ENCODE results near the gene C19orf73.
A peak's percentile ranks its signal among the peaks of the same experiment; 100 is the strongest.
"Not testable (repeated sequence)": the region's sequence is repeated elsewhere in the genome, so short reads cannot be mapped to it uniquely, and the experiment has no call there.

C19orf73 gene

GRCh38 chr19:49101160-49101559 lies 17.8 kb downstream of the C19orf73 start:
- no peak for DNase-seq (ENCODE audit: low read depth in 2 of 2)

DNA sequence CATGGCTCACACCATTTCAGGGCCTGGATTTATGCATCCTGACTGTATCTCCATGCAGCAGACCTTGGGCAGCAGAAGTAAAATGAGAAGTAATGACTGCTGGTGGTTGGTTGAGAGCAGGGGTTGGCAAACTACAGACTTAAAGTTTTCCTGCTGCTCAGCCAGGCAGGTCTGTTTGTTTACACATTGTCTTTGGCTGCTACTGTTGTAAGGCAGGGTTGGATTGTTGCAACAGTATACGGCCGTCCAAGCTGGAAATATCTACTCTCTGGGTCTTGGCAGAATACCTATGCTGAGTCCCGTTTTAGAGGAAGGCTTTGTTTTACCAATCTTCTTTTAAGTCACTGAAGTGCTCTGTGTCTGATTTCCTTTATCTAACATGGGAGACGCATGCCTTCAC lies 20.1 kb downstream of the C19orf73 start:
- no peak for DNase-seq (ENCODE audit: low read depth in 2 of 2)

GRCh38 chr19:49097453-49098288 lies 21.3 kb downstream of the C19orf73 start:
- DNase-seq (ENCODE audit: low read depth in 2 of 2), result peak; percentile 38 to 55

DNA sequence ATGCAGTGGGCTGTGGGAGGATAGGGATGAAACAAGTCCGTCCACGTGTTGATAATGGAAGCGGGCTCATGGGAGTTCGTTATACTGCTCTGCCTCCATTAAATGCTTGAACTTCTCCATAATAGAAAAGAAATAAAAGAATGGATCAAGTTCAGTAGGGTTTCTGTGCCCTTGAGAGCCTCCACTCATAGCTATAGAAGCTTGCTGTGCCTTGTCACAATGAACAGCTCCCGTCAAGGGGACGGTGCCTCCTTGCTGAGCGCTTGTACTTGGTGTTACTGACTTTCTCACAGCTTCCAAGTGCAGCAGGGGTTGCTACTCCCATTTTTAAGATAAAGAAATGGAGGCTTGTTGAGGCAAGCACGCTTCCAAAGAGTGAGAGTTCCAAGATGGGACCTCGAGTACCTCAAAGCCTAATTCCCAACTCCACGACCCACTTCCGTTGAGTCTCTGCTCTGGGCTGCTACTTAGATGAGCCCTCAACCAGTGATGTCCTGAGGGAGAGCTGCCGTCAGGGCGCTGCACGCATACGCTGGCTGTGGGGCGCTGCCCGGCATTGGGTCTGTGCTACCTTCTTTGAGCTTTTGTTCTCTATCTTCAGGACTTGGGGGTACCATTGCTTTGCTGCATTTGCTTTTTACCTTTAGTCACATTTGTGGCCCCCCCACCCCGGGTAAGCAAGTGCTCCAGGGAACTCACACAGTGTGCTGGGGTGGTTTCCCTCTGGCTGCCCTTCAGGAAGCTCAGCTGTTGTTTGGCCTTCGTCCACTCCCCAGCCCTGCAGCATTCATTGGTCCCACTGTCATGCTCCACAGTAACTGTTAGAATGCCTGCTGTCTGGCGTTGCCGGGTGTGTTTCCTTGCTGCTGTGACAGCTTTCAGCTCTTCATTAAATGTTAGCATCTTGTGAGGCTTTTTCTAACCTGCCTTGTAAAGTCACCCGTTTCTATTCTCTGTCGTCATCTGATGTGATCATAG lies 24.1 kb downstream of the C19orf73 start:
- no peak for DNase-seq (ENCODE audit: low read depth in 2 of 2)

- DNase-seq (ENCODE audit: low read depth in 2 of 2), result no peak
Observed at GRCh38 chr19:49092686-49093085, 26.3 kb downstream of the C19orf73 start.

DNA sequence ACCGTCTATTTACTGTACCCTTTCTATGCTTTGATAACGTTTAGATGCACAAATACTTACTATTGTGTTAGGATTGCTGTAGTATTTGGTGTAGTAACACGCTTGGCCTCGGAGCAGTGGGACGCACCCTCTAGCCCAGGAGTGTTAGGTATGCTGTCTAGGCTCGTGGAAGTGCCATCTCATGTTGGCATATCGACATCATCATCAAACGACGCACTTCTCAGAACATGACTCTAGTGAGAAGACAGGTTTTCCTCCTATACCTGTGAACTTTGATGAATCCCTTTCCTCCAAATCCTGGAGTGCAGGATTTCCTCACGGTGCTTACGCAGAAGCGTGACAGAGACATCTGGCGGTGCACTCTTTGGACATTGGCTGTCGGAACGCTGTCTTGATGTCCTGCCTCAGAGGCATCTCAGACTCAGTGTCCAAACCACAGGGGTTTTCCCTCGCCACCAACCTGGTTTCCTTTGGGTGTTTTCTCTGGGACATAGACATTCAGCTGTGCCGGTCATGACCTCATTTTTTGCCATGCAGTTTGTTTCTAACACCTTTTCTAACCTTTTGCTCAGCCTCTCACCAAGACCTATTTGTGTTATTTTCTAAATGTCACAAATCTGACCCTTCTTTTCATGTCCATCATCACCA lies 27.4 kb downstream of the C19orf73 start:
- no peak for DNase-seq (ENCODE audit: low read depth in 2 of 2)

- no peak for DNase-seq (ENCODE audit: low read depth in 2 of 2)
Observed at GRCh38 chr19:49086296-49086695, 32.6 kb downstream of the C19orf73 start.

GRCh38 chr19:49085868-49086232 lies 33.1 kb downstream of the C19orf73 start:
- DNase-seq (ENCODE audit: low read depth in 2 of 2), result no peak

DNA sequence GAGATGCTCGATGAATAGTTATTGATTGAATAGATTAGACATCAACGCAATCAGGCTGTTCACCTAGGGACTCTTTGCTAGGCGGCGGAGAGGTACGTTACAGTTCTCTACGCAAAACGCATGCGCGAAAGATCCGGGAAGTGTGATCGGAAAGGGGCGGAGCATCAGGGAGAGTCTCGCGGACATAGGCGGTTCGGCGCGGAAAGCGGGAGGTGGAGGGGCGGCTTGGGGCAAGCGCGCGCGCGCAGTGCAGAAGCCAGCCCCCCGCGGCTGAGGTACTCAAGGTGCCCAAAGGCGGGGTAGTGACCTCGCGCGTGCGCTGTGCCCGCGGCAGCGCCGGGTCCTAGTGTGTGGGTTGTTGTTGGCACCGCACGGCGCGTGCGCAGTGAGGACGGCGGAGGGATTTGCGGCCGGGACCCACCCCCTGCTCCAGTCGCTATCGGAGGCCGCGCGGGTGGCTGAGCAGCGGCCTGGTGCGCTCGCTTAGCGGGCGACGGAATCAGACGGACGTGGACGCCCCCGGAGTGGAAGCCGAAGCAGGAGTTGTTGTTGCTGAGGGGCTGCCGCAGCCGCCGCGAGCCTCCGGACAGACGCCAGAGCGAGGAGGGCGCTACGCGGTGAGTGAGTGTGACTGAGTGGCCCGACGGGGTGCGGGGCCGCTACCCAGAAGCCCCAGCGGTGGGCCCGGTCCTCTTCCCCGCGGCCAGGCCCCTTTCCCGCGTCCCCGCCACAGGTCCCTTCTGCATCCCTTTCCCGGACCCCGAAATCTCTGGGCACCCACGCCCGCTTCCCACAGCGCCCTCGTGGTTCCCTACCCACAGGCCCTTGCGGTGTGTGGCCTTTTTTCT lies 33.7 kb downstream of the C19orf73 start, which contains the start of gene SNRNP70:
Gene SNRNP70 (plus strand): TSS at position 432 of the 848 bp plus-strand sequence. CDS start 964 bp downstream, outside the sequence.
- peak; percentile 97 to 99 for DNase-seq (ENCODE audit: low read depth in 2 of 2)

DNA sequence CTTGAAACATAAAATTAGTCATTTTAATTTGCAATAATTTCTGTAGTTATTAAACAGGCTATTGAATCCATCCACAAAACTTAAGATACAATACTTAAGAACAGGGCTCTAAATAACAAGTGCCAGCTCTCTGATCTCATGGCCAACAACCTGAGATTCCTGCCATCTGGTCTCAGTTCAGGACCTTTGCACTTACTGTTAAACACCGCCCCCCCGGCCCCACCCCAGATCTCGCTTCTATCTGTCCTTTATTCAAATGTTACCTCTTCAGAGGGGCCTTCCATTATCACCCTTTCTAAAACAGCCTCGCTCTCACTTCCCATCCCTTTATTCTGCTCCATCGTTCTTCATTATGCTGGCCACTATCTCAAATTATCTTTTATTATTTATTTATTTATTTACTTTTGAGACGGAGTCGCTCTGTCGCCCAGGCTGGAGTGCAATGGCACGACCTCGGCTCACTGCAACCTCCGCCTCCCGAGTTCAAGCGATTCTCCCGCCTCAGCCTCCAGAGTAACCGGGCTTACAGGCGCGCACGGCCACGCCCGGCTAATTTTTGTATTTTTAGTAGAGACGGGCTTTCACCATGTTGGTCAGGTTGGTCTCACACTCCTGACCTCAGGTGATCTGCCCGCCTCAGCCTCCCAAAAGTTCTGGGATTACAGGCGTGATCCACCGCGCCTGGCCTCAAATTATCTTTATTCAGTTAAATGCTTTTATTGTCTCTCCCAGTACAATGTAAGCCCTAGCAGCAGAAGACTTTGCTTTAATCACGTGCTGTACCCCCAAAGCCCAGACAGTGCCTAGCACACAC lies 34.5 kb downstream of the C19orf73 start:
- DNase-seq (ENCODE audit: low read depth in 2 of 2), result no peak

GRCh38 chr19:49081273-49081672 lies 37.7 kb downstream of the C19orf73 start:
- no peak for DNase-seq (ENCODE audit: low read depth in 2 of 2)

DNA sequence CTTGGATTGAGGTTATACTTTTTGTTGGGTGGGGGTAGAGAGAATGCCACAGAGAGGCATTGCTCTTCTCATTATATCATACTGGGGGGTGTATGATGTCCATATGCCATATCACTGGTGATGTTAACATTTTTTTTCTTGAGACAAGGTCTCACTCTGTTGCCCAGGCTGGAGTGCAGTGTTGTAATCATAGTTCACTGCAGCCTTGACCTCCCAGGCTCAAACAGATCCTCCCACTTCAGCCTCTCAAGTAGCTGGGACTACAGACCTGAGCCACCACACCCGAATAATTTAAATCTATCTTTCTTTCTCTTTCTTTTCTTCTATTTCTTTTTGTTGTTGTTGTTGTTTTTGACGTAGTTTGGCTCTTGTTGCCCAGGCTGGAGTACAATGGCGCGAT lies 38.6 kb downstream of the C19orf73 start:
- no peak for DNase-seq (ENCODE audit: low read depth in 2 of 2)

DNA sequence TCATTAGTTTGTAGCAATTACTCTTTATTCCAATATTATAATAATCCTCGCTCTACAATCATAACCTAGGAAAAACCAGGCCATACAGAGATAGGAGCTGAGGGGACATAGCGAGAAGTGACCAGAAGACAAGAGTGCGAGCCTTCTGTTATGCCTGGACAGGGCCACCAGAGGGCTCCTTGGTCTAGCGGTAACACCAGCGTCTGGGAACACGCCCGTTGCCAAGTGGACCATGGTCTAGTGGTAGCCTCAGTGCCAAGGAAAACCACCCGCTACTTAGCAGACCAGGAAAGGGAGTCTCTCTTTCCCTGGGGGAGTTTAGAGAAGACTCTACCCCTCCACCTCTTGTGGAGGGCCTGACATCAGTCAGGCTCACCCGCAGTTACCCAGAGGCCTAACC lies 44.1 kb downstream of the C19orf73 start:
- DNase-seq (ENCODE audit: low read depth in 2 of 2), result not testable (repeated sequence)

GRCh38 chr19:49073514-49074378 lies 45.2 kb downstream of the C19orf73 start:
- DNase-seq (ENCODE audit: low read depth in 2 of 2), result no peak

GRCh38 chr19:49071860-49072547 lies 46.9 kb downstream of the C19orf73 start:
- DNase-seq (ENCODE audit: low read depth in 2 of 2), result no peak

- DNase-seq (ENCODE audit: low read depth in 2 of 2), result no peak
Observed at GRCh38 chr19:49070416-49070815, 48.5 kb downstream of the C19orf73 start.

DNA sequence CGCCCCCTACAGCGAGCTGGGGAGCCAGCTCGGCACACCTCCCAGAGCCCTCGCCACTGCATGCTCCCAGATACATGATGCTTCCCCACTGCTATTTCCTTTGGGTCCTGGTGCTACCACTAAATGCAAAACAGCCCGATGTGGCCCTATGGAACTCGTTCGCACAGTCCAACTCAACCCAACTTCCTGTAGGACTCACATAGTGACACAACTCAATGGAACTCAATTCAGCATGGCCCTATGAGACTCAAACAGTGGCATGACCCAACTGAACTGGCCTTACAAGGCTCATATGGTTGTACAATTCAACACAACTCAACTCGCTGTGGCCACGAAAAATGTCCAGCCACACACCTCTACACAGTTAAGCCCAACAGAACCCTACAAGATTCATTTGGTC lies 49.9 kb downstream of the C19orf73 start:
- DNase-seq (ENCODE audit: low read depth in 2 of 2), result no peak

Data from stimulated activated CD8-positive, alpha-beta memory T cell treated with anti-CD3 and anti-CD28 coated beads, Interleukin-15, amount 100 ng/mL, for 4 hours (primary cell).